GM12878 (cell line): ENCODE data around the gene PTGFRN. TPM values are rescaled to one million over a fixed set of nuclear protein-coding genes. Genes with fewer than 3 reads are reported as not detected.

Experiments
- ATAC-seq: fragments of 200-7000 bp; cut with Tn5 transposase; 3 replicates; pipeline ENCODE4 v1.9.1; 2020; ENCODE audit warnings: mild to moderate bottlenecking, moderate library complexity
- BruUV-seq: library from RNA; stranded (reverse); fragments of 400-500 nt; replicated peaks from 2 replicates; lab custom pipeline; 2021; lab: Mats Ljungman, UMichigan
- CTCF ChIA-PET: fragments of 300-600 bp; sonication (Branson Sonifier 250); formaldehyde crosslinking; extraction: SDS; loops from one replicate; lab custom pipeline; 2021; ENCODE audit warnings: inconsistent platforms; lab: Yijun Ruan, JAX
- POLR2A ChIA-PET: fragments of 350-600 bp; formaldehyde crosslinking; extraction: SDS; loops from one replicate; lab custom pipeline; 2021; ENCODE audit warnings: inconsistent platforms; lab: Charles Lee
- RAD21 ChIA-PET: fragments of 300-600 bp; sonication (Branson Sonifier 250); formaldehyde crosslinking; loops from one replicate; lab custom pipeline; 2023; ENCODE audit warnings: antibody characterized with exemption; ENCODE audit not compliant: unreplicated experiment; lab: Charles Lee
- SMC1A ChIA-PET: fragments of 300-600 bp; sonication (Branson Sonifier 250); formaldehyde crosslinking; loops from one replicate; lab custom pipeline; 2023; ENCODE audit not compliant: unreplicated experiment, uncharacterized antibody; lab: Charles Lee
- DNase-seq: peaks from one replicate; pipeline ENCODE4 v3.0.0-alpha.2; 2011; ENCODE audit warnings: low read depth, low spot score
- FAIRE-seq: peaks from 3 replicates; lab custom pipeline; 2011; peaks lifted over from hg19 to GRCh38; lab: Jason Lieb, UNC
- H2AFZ ChIP-seq: 2 replicates; pipeline ENCODE4 v1.6.0; 2011; ENCODE audit warnings: low read depth, low read length, control low read depth; ENCODE audit not compliant: control insufficient read depth
- H3K27ac ChIP-seq: 2 replicates; pipeline ENCODE4 v1.5.1; 2011; ENCODE audit warnings: control low read depth; ENCODE audit not compliant: control insufficient read depth, insufficient read depth
- H3K27me3 ChIP-seq, 2 experiments: replicated peaks in 1 of 2; 2 replicates each; pipeline versions ENCODE4 v1.6.0 to v1.6.1; 2011; ENCODE audit warnings: low read length in 1 of 2; ENCODE audit not compliant: control insufficient read depth in 2 of 2, insufficient read depth in 2 of 2
- H3K36me3 ChIP-seq, 2 experiments: 2 replicates each; pipeline ENCODE4 v1.5.1; 2011; ENCODE audit warnings: low read length in 1 of 2; ENCODE audit not compliant: control insufficient read depth in 2 of 2, insufficient read depth in 2 of 2
- H3K4me1 ChIP-seq: 2 replicates; pipeline ENCODE4 v1.6.1; 2011; ENCODE audit warnings: mild to moderate bottlenecking, low read length, moderate library complexity, mixed read lengths; ENCODE audit not compliant: control insufficient read depth, insufficient read depth
- H3K4me2 ChIP-seq: 2 replicates; pipeline ENCODE4 v1.6.0; 2011; ENCODE audit warnings: control low read depth; ENCODE audit not compliant: control insufficient read depth, insufficient read depth
- H3K4me3 ChIP-seq: fragments of 200-600 bp; sonication (generic); 2 replicates; pipeline ENCODE4 v1.5.1; 2016
- H3K79me2 ChIP-seq: 2 replicates; pipeline ENCODE4 v1.6.0; 2011; ENCODE audit warnings: low read length; ENCODE audit not compliant: control insufficient read depth, insufficient read depth
- H3K9ac ChIP-seq: 2 replicates; pipeline ENCODE4 v1.8.0; 2011; ENCODE audit warnings: low read length, control low read depth, mixed read lengths; ENCODE audit not compliant: control insufficient read depth, insufficient read depth
- H3K9me3 ChIP-seq: replicated peaks from 3 replicates; pipeline ENCODE4 v1.5.1; 2011; ENCODE audit warnings: mild to moderate bottlenecking, low read length; ENCODE audit not compliant: control insufficient read depth, insufficient read depth
- H4K20me1 ChIP-seq: 2 replicates; pipeline ENCODE4 v1.6.0; 2011; ENCODE audit not compliant: control insufficient read depth, insufficient read depth
- BRCA1 ChIP-seq: IDR thresholded peaks from 2 replicates; pipeline ENCODE4 v1.6.1; 2011; ENCODE audit warnings: low read depth, low read length, improper control_type of control experiment
- FOXM1 ChIP-seq: IDR thresholded peaks from 2 replicates; pipeline ENCODE4 v1.6.1; 2012; ENCODE audit warnings: low read depth, mild to moderate bottlenecking, inconsistent platforms, low read length, moderate library complexity
- KLF5 ChIP-seq: fragments of 450-650 bp; IDR thresholded peaks from 2 replicates; pipeline ENCODE4 v1.6.1; 2014; ENCODE audit warnings: mild to moderate bottlenecking; ENCODE audit not compliant: partially characterized antibody
- MYC ChIP-seq: IDR thresholded peaks from 2 replicates; pipeline ENCODE4 v1.6.1; 2011; ENCODE audit warnings: mild to moderate bottlenecking, low read length, moderate library complexity, inconsistent platforms; ENCODE audit not compliant: insufficient read depth, insufficient replicate concordance, insufficient read length, severe bottlenecking
- NFIC ChIP-seq: IDR thresholded peaks from 2 replicates; pipeline ENCODE4 v1.6.1; 2012; ENCODE audit warnings: low read depth, mild to moderate bottlenecking, inconsistent platforms, low read length, moderate library complexity
- PAX5 ChIP-seq: IDR thresholded peaks from 2 replicates; pipeline ENCODE4 v1.6.1; 2011; ENCODE audit warnings: low read depth, low read length, borderline replicate concordance
- SUPT20H ChIP-seq: IDR thresholded peaks from 2 replicates; pipeline ENCODE4 v1.6.1; 2011; ENCODE audit warnings: low read depth, mild to moderate bottlenecking, low read length, moderate library complexity, borderline replicate concordance; ENCODE audit not compliant: control insufficient read depth
- WGBS: methylation state at CpG from one replicate; pipeline ENCODE4 v1.1.6; 2016; ENCODE audit warnings: low lambda C conversion rate; ENCODE audit not compliant: insufficient replicate concordance, insufficient coverage; ENCODE audit errors: missing lambda C conversion rate; 5-methylcytosine and 5-hydroxymethylcytosine counted together
- in situ Hi-C: fragments of 300-500 bp; cut with MboI; formaldehyde crosslinking; loops from 9 replicates; pipeline ENCODE4 v1.14.3; 2018; ENCODE audit warnings: mixed read lengths
- intact Hi-C: fragments of 100-400 bp; cut with micrococcal nuclease; formaldehyde crosslinking; loops from one replicate; pipeline ENCODE4 v1.14.2; 2022; ENCODE audit not compliant: unreplicated experiment
- polyA plus RNA-seq, 11 experiments: library from polyadenylated mRNA; depleted of rRNA in 4 of 11; unstranded in 6 of 11; stranded (reverse) in 5 of 11; fragments of >200 nt; fragmentation: Nextera tagmentation in 4 of 11; fragmentation: Illumina TruSeq in 1 of 11; extraction: Ambion mirVana in 4 of 11; extraction: Trizol in 1 of 11; gene quantifications; 1 replicate in 1 of 11; 2 replicates in 10 of 11; pipeline versions ENCODE4 v1.2.1 to v1.2.3, GENCODE V29; 2011 to 2016; ENCODE audit warnings: inconsistent platforms in 2 of 11, missing spikeins in 2 of 11, low read depth in 1 of 11
- total RNA-seq, 4 experiments: library from RNA; depleted of rRNA in 3 of 4; stranded (reverse); fragments of >200 nt in 3 of 4; fragmentation: Illumina TruSeq in 1 of 4; extraction: Trizol in 1 of 4; gene quantifications; 2 replicates each; pipeline versions ENCODE4 v1.2.1 to v1.2.3, GENCODE V29; 2013 to 2021
- TF ChIP-seq, protein P1 (sequence below): fragments of 450-650 bp; IDR thresholded peaks from 2 replicates; pipeline ENCODE4 v1.6.1; 2016; ENCODE audit warnings: mild to moderate bottlenecking
- TF ChIP-seq, protein P2 (sequence below): fragments of 450-650 bp; IDR thresholded peaks from 2 replicates; pipeline ENCODE4 v1.6.1; 2018; ENCODE audit warnings: mild to moderate bottlenecking, low read depth, moderate library complexity; ENCODE audit not compliant: partially characterized antibody

PTGFRN gene
- total and polyA plus RNA-seq, 10 of the 15 experiments (the other 5 are each of a cell fraction or from before 2014, with no cell fraction given), result 2.7 to 8.3 (median 5.1) TPM

DNA sequence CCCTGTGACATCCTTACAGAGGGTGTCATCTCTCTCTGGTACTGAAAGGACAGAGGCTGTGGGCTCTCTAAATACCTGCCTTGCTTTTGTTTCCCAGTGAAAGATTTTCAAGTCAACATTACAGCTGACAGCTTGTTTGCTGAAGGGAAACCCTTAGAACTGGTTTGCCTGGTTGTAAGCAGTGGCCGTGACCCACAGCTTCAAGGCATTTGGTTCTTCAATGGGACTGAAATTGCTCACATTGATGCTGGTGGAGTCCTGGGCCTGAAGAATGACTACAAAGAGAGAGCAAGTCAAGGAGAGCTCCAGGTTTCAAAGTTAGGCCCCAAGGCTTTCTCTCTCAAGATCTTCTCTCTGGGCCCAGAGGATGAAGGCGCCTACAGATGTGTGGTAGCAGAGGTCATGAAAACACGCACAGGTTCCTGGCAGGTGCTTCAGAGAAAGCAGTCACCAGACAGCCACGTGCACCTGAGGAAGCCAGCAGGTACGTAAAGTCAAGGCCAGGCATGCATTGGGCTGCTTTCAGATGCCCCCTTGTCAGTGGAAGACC, 103.7 kb downstream of the PTGFRN start:
- intact Hi-C loops, result no loop called here
- SMC1A ChIA-PET, result interaction anchor here (0.7 to 2.1 kb wide), 2 partner anchors 10 to 49 kb away, joined by 3 to 18 read pairs; no protein-coding TSS in a partner anchor
- no peaks in the 10 kb centered on the region for H4K20me1 ChIP-seq
- POLR2A ChIA-PET, result no interaction called here
- no peaks in the 10 kb centered on the region for H3K79me2 ChIP-seq
- H3K4me1 ChIP-seq, result peaks cover 5% of the 10 kb centered on the region; the same call in 1 of the 2 replicates
- no peak overlapping the region for H3K9ac ChIP-seq
- no peak for TF ChIP-seq KLF5
- TF ChIP-seq PAX5, result no peak
- no peak for TF ChIP-seq BRCA1
- TF ChIP-seq, protein P1, sequence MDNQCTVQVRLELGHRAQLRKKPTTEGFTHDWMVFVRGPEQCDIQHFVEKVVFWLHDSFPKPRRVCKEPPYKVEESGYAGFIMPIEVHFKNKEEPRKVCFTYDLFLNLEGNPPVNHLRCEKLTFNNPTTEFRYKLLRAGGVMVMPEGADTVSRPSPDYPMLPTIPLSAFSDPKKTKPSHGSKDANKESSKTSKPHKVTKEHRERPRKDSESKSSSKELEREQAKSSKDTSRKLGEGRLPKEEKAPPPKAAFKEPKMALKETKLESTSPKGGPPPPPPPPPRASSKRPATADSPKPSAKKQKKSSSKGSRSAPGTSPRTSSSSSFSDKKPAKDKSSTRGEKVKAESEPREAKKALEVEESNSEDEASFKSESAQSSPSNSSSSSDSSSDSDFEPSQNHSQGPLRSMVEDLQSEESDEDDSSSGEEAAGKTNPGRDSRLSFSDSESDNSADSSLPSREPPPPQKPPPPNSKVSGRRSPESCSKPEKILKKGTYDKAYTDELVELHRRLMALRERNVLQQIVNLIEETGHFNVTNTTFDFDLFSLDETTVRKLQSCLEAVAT, result no peak
- no peaks in the 10 kb centered on the region for H3K27me3 ChIP-seq
- no peak for FAIRE-seq
- BruUV-seq, result no TSS peak
- DNase-seq, result no peak
- RAD21 ChIA-PET, result interaction anchor here (0.5 to 1.1 kb wide), 3 partner anchors 9 to 194 kb away, joined by 3 to 5 read pairs (median 5); partner anchors contain the start of gene CD101
- no peaks in the 10 kb centered on the region for H3K9me3 ChIP-seq
- ATAC-seq, result no peak
- in situ Hi-C loops, result no loop called here
- H3K4me3 ChIP-seq, result no peak overlapping the region
- H3K4me2 ChIP-seq, result no peak overlapping the region
- H3K27ac ChIP-seq, result no peak overlapping the region
- H3K36me3 ChIP-seq, result no peaks in the 10 kb centered on the region; a peak in 1 of 4 replicates
- WGBS, result 67% methylated on average over 5 of the region's 5 CpGs
- H2AFZ ChIP-seq, result no peak overlapping the region
- CTCF ChIA-PET, result interaction anchor here (0.7 to 1.7 kb wide), 3 partner anchors 10 to 113 kb away, joined by 3 to 4 read pairs (median 3); no protein-coding TSS in a partner anchor

DNA sequence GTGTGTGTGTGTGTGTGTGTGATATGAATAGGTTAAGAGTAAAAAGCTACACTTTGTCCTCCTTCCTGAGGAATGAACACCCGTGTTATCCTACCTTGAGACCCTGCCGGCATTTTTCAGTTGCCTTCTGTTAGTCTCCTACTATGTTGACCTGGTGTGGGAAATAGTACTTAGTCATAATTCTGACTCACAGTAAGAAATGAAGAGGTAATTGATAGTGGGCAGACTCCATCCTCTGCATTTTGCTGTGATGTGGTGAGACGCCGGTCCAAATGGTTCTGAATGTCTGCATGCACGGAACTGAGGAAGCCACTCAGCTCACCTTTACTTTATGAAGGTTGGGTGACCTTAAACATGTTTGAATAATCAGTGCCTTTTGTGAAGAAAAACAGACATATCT, 104.5 kb downstream of the PTGFRN start:
- intact Hi-C loops, result no loop called here
- Histone ChIP-seq H3K9me3 (no peaks in the 10 kb centered on the region), H3K4me1 (peaks cover 5% of the 10 kb centered on the region; the same call in 1 of the 2 replicates), H3K79me2 (no peaks in the 10 kb centered on the region), H3K36me3 (no peaks in the 10 kb centered on the region; a peak in 1 of 4 replicates), H4K20me1 (no peaks in the 10 kb centered on the region), H3K9ac (no peak overlapping the region), H3K27me3 (no peaks in the 10 kb centered on the region), H2AFZ (no peak overlapping the region), H3K4me3 (no peak overlapping the region), H3K4me2 (no peak overlapping the region), H3K27ac (no peak overlapping the region)
- POLR2A ChIA-PET, result interaction anchor here (1.4 kb wide), 1 partner anchor 10 kb away, joined by 6 read pairs; no protein-coding TSS in a partner anchor
- WGBS, result 95% methylated on average over 5 of the region's 5 CpGs
- in situ Hi-C loops, result no loop called here
- CTCF ChIA-PET, result interaction anchor here (0.7 to 1.7 kb wide), 3 partner anchors 11 to 114 kb away, joined by 3 to 4 read pairs (median 3); no protein-coding TSS in a partner anchor
- RAD21 ChIA-PET, result interaction anchor here (2.0 kb wide), 1 partner anchor 10 kb away, joined by 5 read pairs; no protein-coding TSS in a partner anchor
- ATAC-seq, result no peak
- no TSS peak for BruUV-seq
- FAIRE-seq, result no peak
- SMC1A ChIA-PET, result interaction anchor here (0.7 to 2.1 kb wide), 5 partner anchors 8 to 83 kb away, joined by 3 to 18 read pairs (median 4); partner anchors contain the start of gene CD101
- no peak for DNase-seq
- TF ChIP-seq KLF5 (no peak), NFIC (no peak), SUPT20H (no peak), FOXM1 (no peak), MYC (no peak)
- TF ChIP-seq, protein P2, sequence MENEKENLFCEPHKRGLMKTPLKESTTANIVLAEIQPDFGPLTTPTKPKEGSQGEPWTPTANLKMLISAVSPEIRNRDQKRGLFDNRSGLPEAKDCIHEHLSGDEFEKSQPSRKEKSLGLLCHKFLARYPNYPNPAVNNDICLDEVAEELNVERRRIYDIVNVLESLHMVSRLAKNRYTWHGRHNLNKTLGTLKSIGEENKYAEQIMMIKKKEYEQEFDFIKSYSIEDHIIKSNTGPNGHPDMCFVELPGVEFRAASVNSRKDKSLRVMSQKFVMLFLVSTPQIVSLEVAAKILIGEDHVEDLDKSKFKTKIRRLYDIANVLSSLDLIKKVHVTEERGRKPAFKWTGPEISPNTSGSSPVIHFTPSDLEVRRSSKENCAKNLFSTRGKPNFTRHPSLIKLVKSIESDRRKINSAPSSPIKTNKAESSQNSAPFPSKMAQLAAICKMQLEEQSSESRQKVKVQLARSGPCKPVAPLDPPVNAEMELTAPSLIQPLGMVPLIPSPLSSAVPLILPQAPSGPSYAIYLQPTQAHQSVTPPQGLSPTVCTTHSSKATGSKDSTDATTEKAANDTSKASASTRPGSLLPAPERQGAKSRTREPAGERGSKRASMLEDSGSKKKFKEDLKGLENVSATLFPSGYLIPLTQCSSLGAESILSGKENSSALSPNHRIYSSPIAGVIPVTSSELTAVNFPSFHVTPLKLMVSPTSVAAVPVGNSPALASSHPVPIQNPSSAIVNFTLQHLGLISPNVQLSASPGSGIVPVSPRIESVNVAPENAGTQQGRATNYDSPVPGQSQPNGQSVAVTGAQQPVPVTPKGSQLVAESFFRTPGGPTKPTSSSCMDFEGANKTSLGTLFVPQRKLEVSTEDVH, result no peak
